ENCODE measurements around the gene FBXO8. TPM values are rescaled to one million over a fixed set of nuclear protein-coding genes. Genes with fewer than 3 reads are reported as not detected.

The FBXO8 gene
- total RNA-seq, 6 experiments from 2014 or later: 15.4 to 22.2 (median 21.5) TPM

DNA sequence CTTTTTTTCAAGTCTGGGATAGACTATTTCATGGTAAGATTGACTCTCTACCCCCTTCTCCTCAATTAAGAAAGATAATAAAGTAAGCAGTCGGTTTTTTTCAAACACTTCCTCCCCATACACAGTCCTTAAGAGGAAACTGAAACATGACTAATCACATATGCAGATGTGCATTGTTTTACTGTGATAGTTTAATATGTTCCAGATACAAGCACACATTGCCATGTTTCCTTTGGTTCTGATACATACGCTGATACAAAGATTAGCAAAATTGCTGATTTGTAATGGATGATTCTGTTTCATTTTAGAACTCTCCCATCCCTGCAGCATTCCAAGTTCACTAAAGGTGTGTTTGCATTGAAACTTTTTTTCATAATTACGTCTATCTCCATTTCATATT lies 76.1 kb downstream of the FBXO8 start:
- H3K4me1 Mint-ChIP-seq (ENCODE audit: low read depth): peaks cover 26% of the 10 kb centered on the region
- H3K27ac Mint-ChIP-seq: no peak overlapping the region
- H3K27me3 Mint-ChIP-seq (ENCODE audit: insufficient read depth): peaks cover 16% of the 10 kb centered on the region
- TF ChIP-seq CTCF (IDR thresholded peaks at IDR 0.05): no peak
- no peak overlapping the region for H3K4me3 Mint-ChIP-seq
- H3K9me3 Mint-ChIP-seq: no peaks in the 10 kb centered on the region
- DNase-seq: no peak
- no peaks in the 10 kb centered on the region for H3K36me3 Mint-ChIP-seq (ENCODE audit: low read depth)

GRCh38 chr4:174204164-174204831 lies 79.2 kb downstream of the FBXO8 start:
- H3K9me3 Mint-ChIP-seq: no peaks in the 10 kb centered on the region
- no peak for TF ChIP-seq CTCF (IDR thresholded peaks at IDR 0.05)
- no peak overlapping the region for H3K27ac Mint-ChIP-seq
- no peak for DNase-seq
- H3K36me3 Mint-ChIP-seq (ENCODE audit: low read depth): no peaks in the 10 kb centered on the region
- H3K27me3 Mint-ChIP-seq (ENCODE audit: insufficient read depth): peaks cover 5% of the 10 kb centered on the region; the same call in 1 of the 2 replicates
- H3K4me1 Mint-ChIP-seq (ENCODE audit: low read depth): peaks cover 20% of the 10 kb centered on the region
- no peak overlapping the region for H3K4me3 Mint-ChIP-seq

- peaks cover 5% of the 10 kb centered on the region; the same call in 1 of the 2 replicates for H3K27me3 Mint-ChIP-seq (ENCODE audit: insufficient read depth)
- DNase-seq: no peak
- H3K27ac Mint-ChIP-seq: no peak overlapping the region
- peaks cover 26% of the 10 kb centered on the region for H3K4me1 Mint-ChIP-seq (ENCODE audit: low read depth)
- H3K4me3 Mint-ChIP-seq: no peak overlapping the region
- no peaks in the 10 kb centered on the region for H3K36me3 Mint-ChIP-seq (ENCODE audit: low read depth)
- no peaks in the 10 kb centered on the region for H3K9me3 Mint-ChIP-seq
- TF ChIP-seq CTCF (IDR thresholded peaks at IDR 0.05): 0 out of 2 replicates have a peak, but pooled peaks have one; percentile 6
Measured at GRCh38 chr4:174201871-174202270, 81.6 kb downstream of the FBXO8 start.

- peaks cover under 1% of the 10 kb centered on the region; the same call in 1 of the 2 replicates for H3K27me3 Mint-ChIP-seq (ENCODE audit: insufficient read depth)
- H3K27ac Mint-ChIP-seq: no peak overlapping the region
- no peaks in the 10 kb centered on the region for H3K9me3 Mint-ChIP-seq
Measured at GRCh38 chr4:174199735-174200134, 83.7 kb downstream of the FBXO8 start.

GRCh38 chr4:174198828-174199227 lies 84.6 kb downstream of the FBXO8 start:
- H3K36me3 Mint-ChIP-seq (ENCODE audit: low read depth): no peaks in the 10 kb centered on the region
- no peak for TF ChIP-seq CTCF (IDR thresholded peaks at IDR 0.05)
- H3K4me3 Mint-ChIP-seq: peak overlapping the region; percentile 50
- DNase-seq: peak; percentile 89
- peaks cover 26% of the 10 kb centered on the region for H3K4me1 Mint-ChIP-seq (ENCODE audit: low read depth)
- H3K27me3 Mint-ChIP-seq (ENCODE audit: insufficient read depth): no peaks in the 10 kb centered on the region
- peak overlapping the region; percentile 46; the same call in 1 of the 2 replicates for H3K27ac Mint-ChIP-seq
- no peaks in the 10 kb centered on the region for H3K9me3 Mint-ChIP-seq

More at GRCh38 chr4:174199735-174200134, 83.7 kb downstream of the FBXO8 start:
- no peak for DNase-seq
- no peak overlapping the region for H3K4me3 Mint-ChIP-seq
- H3K4me1 Mint-ChIP-seq (ENCODE audit: low read depth): peaks cover 26% of the 10 kb centered on the region
- no peaks in the 10 kb centered on the region for H3K36me3 Mint-ChIP-seq (ENCODE audit: low read depth)
- TF ChIP-seq CTCF (IDR thresholded peaks at IDR 0.05): no peak
